ENCODE results near the gene IFRD1. TPM values are rescaled to one million over a fixed set of nuclear protein-coding genes. Genes with fewer than 3 reads are reported as not detected.
A peak's percentile ranks its signal among the peaks of the same experiment; 100 is the strongest.

IFRD1 gene
- total RNA-seq, 1 donor from 2014 or later, result 76.6 TPM

- H3K27me3 Mint-ChIP-seq, result no peaks in the 10 kb centered on the region
Observed at GRCh38 chr7:112481121-112481736, 31.0 kb downstream of the IFRD1 start.

GRCh38 chr7:112481833-112482670 is 31.8 kb downstream of the IFRD1 start:
- Mint-ChIP-seq H3K27ac (peak overlapping the region; percentile 14), H3K4me3 (ENCODE audit: low read depth) (no peak overlapping the region), H3K27me3 (no peaks in the 10 kb centered on the region), H3K36me3 (ENCODE audit: insufficient read depth) (peaks cover 11% of the 10 kb centered on the region), H3K9me3 (ENCODE audit: low read depth) (no peaks in the 10 kb centered on the region), H3K4me1 (ENCODE audit: low read depth) (peaks cover 10% of the 10 kb centered on the region)
- DNase-seq (ENCODE audit: low spot score, unreplicated experiment), result no peak
- no peak for TF ChIP-seq CTCF (IDR thresholded peaks at IDR 0.05; ENCODE audit: unreplicated experiment)

More at GRCh38 chr7:112481121-112481736, 31.0 kb downstream of the IFRD1 start:
- peaks cover 10% of the 10 kb centered on the region for H3K4me1 Mint-ChIP-seq (ENCODE audit: low read depth)
- TF ChIP-seq CTCF (IDR thresholded peaks at IDR 0.05; ENCODE audit: unreplicated experiment), result no peak
- DNase-seq (ENCODE audit: low spot score, unreplicated experiment), result no peak
- H3K36me3 Mint-ChIP-seq (ENCODE audit: insufficient read depth), result peaks cover 11% of the 10 kb centered on the region
- no peak overlapping the region for H3K27ac Mint-ChIP-seq
- H3K4me3 Mint-ChIP-seq (ENCODE audit: low read depth), result no peak overlapping the region
- no peaks in the 10 kb centered on the region for H3K9me3 Mint-ChIP-seq (ENCODE audit: low read depth)

DNA sequence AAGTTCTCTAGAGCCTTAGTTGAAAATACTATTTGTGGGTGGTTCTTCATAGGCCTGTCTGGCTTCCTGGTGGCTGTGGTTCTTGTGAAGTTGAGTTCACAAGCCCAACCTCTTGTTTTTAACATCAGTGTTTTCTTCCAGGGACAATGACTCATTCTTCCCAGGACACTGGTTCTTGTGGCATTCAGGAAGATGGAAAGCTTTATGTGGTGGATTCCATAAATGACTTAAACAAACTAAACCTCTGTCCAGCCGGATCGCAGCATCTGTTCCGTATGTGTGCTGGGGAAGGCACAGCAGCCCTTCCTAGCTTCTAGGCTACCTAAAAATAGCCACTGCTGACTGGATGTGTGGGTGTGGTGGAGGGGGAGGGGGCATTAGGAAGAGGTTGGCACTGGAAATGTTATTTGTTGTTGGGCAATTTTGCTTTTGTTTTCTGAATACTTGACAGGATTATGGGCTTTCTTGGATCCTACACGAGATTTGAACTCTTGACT is 34.5 kb downstream of the IFRD1 start:
- H3K4me3 Mint-ChIP-seq (ENCODE audit: low read depth), result no peak overlapping the region
- H3K9me3 Mint-ChIP-seq (ENCODE audit: low read depth), result no peaks in the 10 kb centered on the region
- peaks cover 4% of the 10 kb centered on the region for H3K36me3 Mint-ChIP-seq (ENCODE audit: insufficient read depth)
- H3K27me3 Mint-ChIP-seq, result no peaks in the 10 kb centered on the region
- DNase-seq (ENCODE audit: low spot score, unreplicated experiment), result no peak
- TF ChIP-seq CTCF (IDR thresholded peaks at IDR 0.05; ENCODE audit: unreplicated experiment), result no peak
- no peak overlapping the region for H3K27ac Mint-ChIP-seq
- peaks cover 10% of the 10 kb centered on the region for H3K4me1 Mint-ChIP-seq (ENCODE audit: low read depth)

- no peak overlapping the region for H3K27ac Mint-ChIP-seq
- H3K36me3 Mint-ChIP-seq (ENCODE audit: insufficient read depth), result peaks cover 7% of the 10 kb centered on the region
- peaks cover 10% of the 10 kb centered on the region for H3K4me1 Mint-ChIP-seq (ENCODE audit: low read depth)
- H3K9me3 Mint-ChIP-seq (ENCODE audit: low read depth), result no peaks in the 10 kb centered on the region
- no peak overlapping the region for H3K4me3 Mint-ChIP-seq (ENCODE audit: low read depth)
- H3K27me3 Mint-ChIP-seq, result no peaks in the 10 kb centered on the region
- TF ChIP-seq CTCF (IDR thresholded peaks at IDR 0.05; ENCODE audit: unreplicated experiment), result no peak
- DNase-seq (ENCODE audit: low spot score, unreplicated experiment), result no peak
Observed at GRCh38 chr7:112485766-112486165, 35.5 kb downstream of the IFRD1 start.

- peaks cover 7% of the 10 kb centered on the region for H3K36me3 Mint-ChIP-seq (ENCODE audit: insufficient read depth)
- no peak for TF ChIP-seq CTCF (IDR thresholded peaks at IDR 0.05; ENCODE audit: unreplicated experiment)
- no peaks in the 10 kb centered on the region for H3K9me3 Mint-ChIP-seq (ENCODE audit: low read depth)
- peaks cover 4% of the 10 kb centered on the region for H3K4me1 Mint-ChIP-seq (ENCODE audit: low read depth)
- no peaks in the 10 kb centered on the region for H3K27me3 Mint-ChIP-seq
- no peak for DNase-seq (ENCODE audit: low spot score, unreplicated experiment)
- no peak overlapping the region for H3K4me3 Mint-ChIP-seq (ENCODE audit: low read depth)
- H3K27ac Mint-ChIP-seq, result no peak overlapping the region
Observed at GRCh38 chr7:112487457-112488263, 37.4 kb downstream of the IFRD1 start.

Measured in progenitor cell of endocrine pancreas (in vitro differentiated cells).